ENCODE results near the gene IL20. TPM values are rescaled to one million over a fixed set of nuclear protein-coding genes. Genes with fewer than 3 reads are reported as not detected.

The IL20 gene
- total and polyA plus RNA-seq, 10 of the 15 experiments (the other 5 are each of a cell fraction or from before 2014, with no cell fraction given), result 0.08 to 0.13 TPM; not detected in 8

GRCh38 chr1:206883876-206884275, 18.5 kb downstream of the IL20 start:
- 86% methylated on average over 2 of the region's 2 CpGs for WGBS (ENCODE audit: insufficient coverage, insufficient replicate concordance, low lambda C conversion rate, missing lambda C conversion rate)
- no peak for FAIRE-seq
- ChIA-PET CTCF (interaction anchor here (0.8 to 3.4 kb wide), 18 partner anchors 9 to 907 kb away, joined by 3 to 22 read pairs (median 3); partner anchors contain the start of genes IL20 and IL24), SMC1A (ENCODE audit: uncharacterized antibody, unreplicated experiment) (interaction anchor here (1.0 to 3.6 kb wide), 13 partner anchors 9 to 153 kb away, joined by 3 to 16 read pairs (median 5); partner anchors contain the start of gene IL20), RAD21 (ENCODE audit: unreplicated experiment) (interaction anchor here (0.6 to 1.7 kb wide), 5 partner anchors 9 to 149 kb away, joined by 3 to 5 read pairs (median 3); no protein-coding TSS in a partner anchor), POLR2A (interaction anchor here (1.1 to 1.4 kb wide), 3 partner anchors 9 to 66 kb away, joined by 3 to 5 read pairs (median 3); no protein-coding TSS in a partner anchor)
- no TSS peak for BruUV-seq (replicated peaks)
- in situ Hi-C loops (cut with MboI) (no loop called here), intact Hi-C loops (cut with micrococcal nuclease; ENCODE audit: unreplicated experiment) (no loop called here)
- H3K27ac ChIP-seq (ENCODE audit: control insufficient read depth, insufficient read depth), result no peak overlapping the region
- H3K4me3 ChIP-seq, result no peak overlapping the region
- H3K9ac ChIP-seq (ENCODE audit: control insufficient read depth, insufficient read depth, low read length), result no peak overlapping the region
- no peaks in the 10 kb centered on the region for H3K36me3 ChIP-seq (ENCODE audit: control insufficient read depth in 2 of 2, insufficient read depth in 2 of 2, low read length in 1 of 2)
- no peaks in the 10 kb centered on the region for H3K79me2 ChIP-seq (ENCODE audit: control insufficient read depth, insufficient read depth, low read length)
- TF ChIP-seq CHD1 (IDR thresholded peaks at IDR 0.05; ENCODE audit: low read depth, low read length) (no peak), PAX8 (IDR thresholded peaks at IDR 0.05) (no peak), TCF7 (IDR thresholded peaks at IDR 0.05; ENCODE audit: borderline replicate concordance) (no peak), ESRRA (IDR thresholded peaks at IDR 0.05; ENCODE audit: low read length) (no peak), EED (IDR thresholded peaks at IDR 0.05; ENCODE audit: low read depth) (no peak), IKZF2 (IDR thresholded peaks at IDR 0.05) (no peak), TCF12 (IDR thresholded peaks at IDR 0.05; ENCODE audit: low read depth, low read length) (no peak), E4F1 (IDR thresholded peaks at IDR 0.05; ENCODE audit: borderline replicate concordance, partially characterized antibody) (no peak), NR2C1 (IDR thresholded peaks at IDR 0.05) (no peak), POLR2AphosphoS2 (IDR thresholded peaks at IDR 0.05; ENCODE audit: low read depth, low read length) (no peak)
- H3K4me1 ChIP-seq (ENCODE audit: control insufficient read depth, insufficient read depth, low read length), result no peaks in the 10 kb centered on the region
- H3K27me3 ChIP-seq (replicated peaks in 1 of 2; ENCODE audit: control insufficient read depth in 2 of 2, insufficient read depth in 2 of 2, low read length in 1 of 2), result no peaks in the 10 kb centered on the region
- ATAC-seq, result no peak
- no peak overlapping the region for H2AFZ ChIP-seq (ENCODE audit: control insufficient read depth, low read depth, low read length)
- no peaks in the 10 kb centered on the region; the same call in 2 of the 3 replicates for H3K9me3 ChIP-seq (replicated peaks; ENCODE audit: control insufficient read depth, insufficient read depth, low read length)
- H3K4me2 ChIP-seq (ENCODE audit: control insufficient read depth, insufficient read depth), result no peak overlapping the region
- H4K20me1 ChIP-seq (ENCODE audit: control insufficient read depth, insufficient read depth), result no peaks in the 10 kb centered on the region
- DNase-seq (ENCODE audit: low read depth, low spot score), result no peak

Measured in GM12878 (cell line).